Measurements from ENCODE around the gene IP6K1.

DNA sequence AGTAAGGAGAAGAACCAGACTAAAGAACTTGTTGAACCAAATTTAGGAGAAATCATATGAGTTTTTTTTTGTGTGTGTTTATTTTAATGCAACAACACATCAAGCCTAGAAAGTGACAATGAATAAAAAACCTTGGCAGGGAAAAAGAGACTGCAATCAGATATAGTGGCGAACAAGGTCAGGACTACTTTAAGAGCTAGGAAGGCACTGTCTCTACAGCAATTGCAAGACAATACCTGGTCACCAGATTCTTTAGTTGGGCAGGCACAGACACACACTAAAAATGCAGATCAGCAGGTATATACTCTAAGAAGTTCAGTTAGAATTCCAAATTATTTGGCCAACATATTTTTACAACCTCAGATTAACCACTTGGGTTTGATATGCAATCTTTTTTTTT, 31.8 kb downstream of the IP6K1 start:
- TF ChIP-seq, protein P1, sequence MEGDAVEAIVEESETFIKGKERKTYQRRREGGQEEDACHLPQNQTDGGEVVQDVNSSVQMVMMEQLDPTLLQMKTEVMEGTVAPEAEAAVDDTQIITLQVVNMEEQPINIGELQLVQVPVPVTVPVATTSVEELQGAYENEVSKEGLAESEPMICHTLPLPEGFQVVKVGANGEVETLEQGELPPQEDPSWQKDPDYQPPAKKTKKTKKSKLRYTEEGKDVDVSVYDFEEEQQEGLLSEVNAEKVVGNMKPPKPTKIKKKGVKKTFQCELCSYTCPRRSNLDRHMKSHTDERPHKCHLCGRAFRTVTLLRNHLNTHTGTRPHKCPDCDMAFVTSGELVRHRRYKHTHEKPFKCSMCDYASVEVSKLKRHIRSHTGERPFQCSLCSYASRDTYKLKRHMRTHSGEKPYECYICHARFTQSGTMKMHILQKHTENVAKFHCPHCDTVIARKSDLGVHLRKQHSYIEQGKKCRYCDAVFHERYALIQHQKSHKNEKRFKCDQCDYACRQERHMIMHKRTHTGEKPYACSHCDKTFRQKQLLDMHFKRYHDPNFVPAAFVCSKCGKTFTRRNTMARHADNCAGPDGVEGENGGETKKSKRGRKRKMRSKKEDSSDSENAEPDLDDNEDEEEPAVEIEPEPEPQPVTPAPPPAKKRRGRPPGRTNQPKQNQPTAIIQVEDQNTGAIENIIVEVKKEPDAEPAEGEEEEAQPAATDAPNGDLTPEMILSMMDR (conservative IDR thresholded peaks at IDR 0.05 in 1 of 2, IDR thresholded peaks at IDR 0.05 in 1 of 2; ENCODE audit: extremely low read depth in 1 of 2, insufficient read depth in 1 of 2, low read depth in 1 of 2, low read length in 2 of 2) = no peak
- no peak for TF ChIP-seq EZH2 (IDR thresholded peaks at IDR 0.05; ENCODE audit: borderline replicate concordance, low read length)

All from mammary epithelial cell (primary cell).